Stimulated activated CD4-positive, alpha-beta T cell treated with anti-CD3 and anti-CD28 coated beads, TNF-alpha, amount 100 ng/mL, for 4 hours (primary cell): ENCODE data around the gene SSC5D.
"Not testable (repeated sequence)": the region's sequence is repeated elsewhere in the genome, so short reads cannot be mapped to it uniquely, and the experiment has no call there.

Experiments used
- DNase-seq, 3 experiments: peaks; one replicate each; pipeline ENCODE4 v3.0.0-alpha.2; 2020; ENCODE audit warnings: low read depth in 3 of 3

The SSC5D gene

GRCh38 chr19:55487924-55488687 lies at the start of gene SSC5D:
SSC5D (plus strand) TSS chr19:55488436; CDS start chr19:55488590, 154 bp downstream.
- no peak for DNase-seq

DNA sequence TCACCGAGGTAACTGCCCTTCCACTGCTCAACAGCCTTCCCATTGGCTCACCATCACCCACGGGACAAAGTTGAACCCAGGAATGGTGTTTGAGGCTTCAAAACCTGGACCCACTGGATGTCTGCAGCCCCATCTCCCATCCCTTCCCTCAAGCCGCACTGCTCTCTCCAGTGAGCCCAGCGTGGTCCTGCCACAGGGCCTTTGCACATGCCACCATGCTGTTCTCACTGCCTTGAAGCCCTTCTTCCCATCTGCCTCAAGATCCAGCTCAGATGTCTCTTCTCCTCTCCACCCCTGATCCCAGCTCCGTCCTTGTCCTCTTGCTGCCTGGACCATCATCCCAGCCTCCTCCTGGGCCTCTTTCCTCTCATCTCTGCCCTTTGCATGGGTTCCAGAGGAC lies 49.2 kb upstream of the SSC5D start:
- no peak for DNase-seq

DNA sequence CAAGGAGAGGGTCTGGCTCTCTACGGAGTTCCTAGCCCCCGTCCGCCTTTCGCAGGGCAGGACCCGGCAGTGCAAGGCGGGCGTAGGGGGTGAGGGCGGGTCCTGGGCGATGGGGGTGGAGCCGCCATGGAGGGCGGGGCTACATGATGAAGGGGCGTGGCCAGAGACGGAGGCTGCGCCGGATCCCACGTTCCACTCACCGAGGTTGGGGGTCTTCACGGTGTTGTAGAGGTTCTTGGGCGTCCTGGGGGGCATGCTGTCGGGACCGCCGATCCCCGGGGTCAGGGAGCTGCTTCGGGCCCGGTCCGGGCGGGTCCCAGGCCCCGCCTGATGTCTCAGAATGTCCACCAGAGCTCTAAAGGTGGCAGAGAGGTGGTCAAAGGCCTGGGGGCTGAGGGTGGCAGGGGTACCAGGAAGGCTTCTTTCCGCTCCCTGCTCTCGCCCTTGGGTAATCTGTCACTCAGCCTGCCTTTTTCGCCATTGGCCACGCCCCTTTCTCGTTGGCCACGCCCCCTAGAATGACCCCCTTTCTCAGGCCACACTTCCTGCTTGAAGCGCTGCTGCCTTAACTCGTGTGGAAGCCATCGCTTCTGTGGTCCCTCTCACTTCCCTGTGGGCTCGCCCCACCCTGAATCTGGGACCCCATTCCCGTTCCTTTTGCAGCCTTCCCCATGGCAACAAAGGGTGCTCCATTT lies 47.7 kb upstream of the SSC5D start:
- DNase-seq = no peak

DNA sequence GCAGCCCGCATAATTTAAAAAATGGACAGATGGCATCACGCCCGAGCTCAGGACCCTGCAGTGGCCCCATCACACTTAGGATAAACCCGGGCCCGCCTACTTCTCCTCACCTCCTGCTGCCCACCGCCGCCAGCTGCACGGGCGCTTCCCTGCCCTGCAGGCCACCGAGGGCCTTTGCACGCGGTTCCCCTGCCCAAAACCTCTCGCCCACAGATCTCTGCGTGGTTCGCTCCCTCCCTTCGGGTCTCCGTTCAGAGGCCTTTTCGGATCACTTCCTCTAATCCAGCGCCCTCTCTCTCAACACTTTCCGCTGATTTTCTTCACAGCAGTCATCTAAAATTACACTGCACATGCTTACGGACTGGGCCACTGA lies 46.9 kb upstream of the SSC5D start:
- DNase-seq = no peak

- DNase-seq = no peak
These were observed 46.4 kb upstream of the SSC5D start for GRCh38 chr19:55441692-55442321.

GRCh38 chr19:55442372-55442961 lies 45.8 kb upstream of the SSC5D start:
- DNase-seq = no peak

DNA sequence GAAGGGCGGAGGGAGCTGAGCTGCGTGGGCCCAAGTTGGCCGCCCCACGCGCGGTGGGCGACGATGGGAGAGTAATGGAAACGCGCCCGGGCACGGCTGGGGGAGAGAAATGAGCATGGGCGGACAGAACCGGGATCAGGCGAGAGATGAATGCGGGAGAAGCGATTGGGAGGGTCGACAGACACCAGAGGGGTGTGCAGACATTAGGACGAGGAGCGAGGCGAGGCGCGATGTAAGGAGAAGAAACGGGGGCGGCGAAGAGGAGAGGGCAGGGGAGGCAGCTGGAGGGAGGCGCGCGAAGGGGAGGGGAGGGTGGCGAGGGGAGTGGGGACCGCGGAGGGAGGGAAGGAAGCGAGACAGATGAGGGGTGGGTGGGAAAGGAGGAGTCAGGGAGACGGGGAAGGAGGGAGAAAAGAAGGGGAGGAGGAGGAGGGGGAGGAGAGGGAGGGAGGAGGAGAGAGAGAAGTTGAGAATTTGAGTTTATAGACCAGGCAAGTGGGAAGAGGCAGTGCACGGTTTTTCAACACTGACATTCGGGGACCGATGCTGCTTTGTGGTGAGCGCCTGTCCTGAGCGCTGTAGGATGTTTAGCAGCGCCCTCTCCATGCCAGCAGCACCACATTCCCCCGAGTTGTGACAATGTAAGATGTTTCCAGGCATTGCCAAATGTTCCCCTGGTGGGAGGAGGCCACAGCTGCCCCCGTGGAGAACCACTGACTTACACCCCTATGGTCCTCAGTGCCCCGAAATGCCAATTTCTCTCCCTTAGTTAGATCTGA lies 45.0 kb upstream of the SSC5D start, which contains the start of gene SHISA7:
TSS of gene SHISA7 (minus strand) at position 256 of the 779 bp plus-strand sequence. CDS start 437 bp downstream, outside the sequence.
- no peak for DNase-seq

GRCh38 chr19:55443824-55444480 lies 44.3 kb upstream of the SSC5D start:
- DNase-seq = no peak

DNA sequence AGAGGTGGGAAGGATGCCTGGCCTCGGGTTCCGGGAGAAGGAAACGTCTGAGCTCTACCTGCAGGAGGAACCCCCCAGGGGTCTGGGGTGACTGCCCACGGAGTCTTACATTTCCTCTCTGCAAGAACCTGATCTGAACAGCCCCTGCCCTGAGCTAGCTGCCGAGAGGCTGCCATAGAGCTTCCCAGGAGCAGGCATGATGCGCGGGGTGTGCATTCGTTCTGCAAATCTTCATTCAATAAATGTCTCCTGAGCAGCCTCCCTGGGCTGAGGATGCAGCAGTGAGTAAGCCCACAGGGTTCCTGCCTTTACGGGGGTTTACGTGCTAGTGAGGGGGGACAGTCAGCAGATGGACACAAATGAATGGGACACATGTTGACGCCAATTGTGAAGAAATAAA lies 43.6 kb upstream of the SSC5D start:
- DNase-seq = no peak

GRCh38 chr19:55446060-55446459 lies 42.2 kb upstream of the SSC5D start:
- DNase-seq = no peak

DNA sequence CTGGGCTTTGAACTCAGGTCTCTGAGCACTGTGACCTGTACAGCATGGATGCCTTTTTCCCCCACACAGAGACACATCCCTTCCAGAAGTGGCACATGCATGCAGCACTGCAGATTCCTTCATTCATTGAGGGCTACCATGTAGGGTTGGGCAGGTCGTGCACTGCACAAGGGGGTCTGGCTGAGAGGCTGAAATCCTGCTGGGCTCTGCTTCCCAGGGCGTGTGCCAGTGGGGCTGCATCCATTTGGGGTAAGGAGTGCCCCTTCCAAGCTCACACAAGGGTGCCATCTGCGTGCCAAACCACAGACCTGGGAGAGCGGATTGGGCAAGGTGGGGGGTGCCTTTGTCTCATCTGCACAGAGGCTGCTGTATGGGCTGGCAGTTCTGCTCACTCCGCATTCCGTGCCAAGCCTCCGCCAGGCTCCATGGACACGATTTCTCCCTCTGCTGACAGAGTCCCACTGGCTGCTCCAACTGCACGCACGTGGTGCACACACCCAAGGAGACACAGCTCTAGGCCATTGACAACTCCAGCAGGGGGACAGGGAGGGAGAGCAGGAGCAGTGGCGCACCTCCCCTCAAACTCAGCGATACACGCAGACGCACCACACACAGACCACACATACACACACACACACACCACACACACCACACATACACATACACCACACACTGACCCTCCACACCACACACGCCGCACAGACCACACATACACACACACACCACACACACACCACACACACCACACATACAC lies 40.6 kb upstream of the SSC5D start:
- DNase-seq = no peak

GRCh38 chr19:55448175-55448490 lies 40.1 kb upstream of the SSC5D start:
- DNase-seq = not testable (repeated sequence)

DNA sequence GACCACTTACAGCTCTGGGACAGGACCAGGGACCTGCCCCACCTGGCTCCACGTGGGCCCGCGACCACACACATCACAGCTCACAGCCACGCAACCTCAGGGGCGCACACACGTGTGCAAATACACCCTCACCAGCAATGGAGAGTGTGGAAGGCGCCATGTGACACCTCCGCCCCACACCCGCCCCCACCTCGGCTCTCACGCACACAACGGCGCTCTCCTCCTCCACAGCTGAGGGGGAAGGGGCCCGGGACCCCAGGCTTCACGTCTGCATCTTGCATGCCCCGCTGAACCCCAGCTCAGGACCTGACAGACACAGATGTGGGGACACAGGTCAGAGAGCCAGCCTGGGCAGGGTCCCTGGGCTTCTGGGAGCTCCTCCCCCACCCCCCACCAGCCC lies 38.8 kb upstream of the SSC5D start:
- DNase-seq = no peak

GRCh38 chr19:55451163-55451964 lies 36.9 kb upstream of the SSC5D start:
- DNase-seq = no peak

GRCh38 chr19:55451965-55452748 lies 36.1 kb upstream of the SSC5D start:
- DNase-seq = no peak

DNA sequence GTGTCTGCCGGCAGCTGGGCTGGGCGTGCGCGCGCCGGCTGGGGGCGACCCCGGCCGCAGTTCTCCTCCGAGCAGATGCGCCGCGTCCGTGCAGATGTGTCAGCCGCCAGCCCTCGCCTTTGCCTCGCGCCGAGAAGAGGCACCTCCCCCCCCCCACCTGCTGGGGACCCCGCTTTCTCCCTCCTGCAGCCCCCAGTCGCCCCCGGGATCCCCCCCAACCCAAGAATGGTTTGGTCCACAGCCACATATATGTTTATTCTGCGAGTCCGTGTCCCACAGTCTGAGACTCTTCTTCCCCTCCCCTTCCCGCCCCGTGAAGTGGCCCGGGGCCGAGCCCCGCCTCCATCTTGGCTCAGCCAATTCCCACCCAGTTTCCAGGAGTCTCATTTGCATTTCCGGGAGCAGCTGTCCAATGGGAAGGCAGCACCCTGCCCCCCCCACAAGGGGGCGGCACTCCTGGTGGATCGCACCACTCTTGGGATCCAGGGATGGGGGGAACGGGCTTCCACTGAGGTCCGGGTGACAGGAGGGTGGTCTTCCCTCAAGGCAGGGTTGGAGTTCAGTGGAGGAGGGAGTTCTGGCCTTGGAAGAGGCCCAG lies 35.4 kb upstream of the SSC5D start:
- DNase-seq = no peak

DNA sequence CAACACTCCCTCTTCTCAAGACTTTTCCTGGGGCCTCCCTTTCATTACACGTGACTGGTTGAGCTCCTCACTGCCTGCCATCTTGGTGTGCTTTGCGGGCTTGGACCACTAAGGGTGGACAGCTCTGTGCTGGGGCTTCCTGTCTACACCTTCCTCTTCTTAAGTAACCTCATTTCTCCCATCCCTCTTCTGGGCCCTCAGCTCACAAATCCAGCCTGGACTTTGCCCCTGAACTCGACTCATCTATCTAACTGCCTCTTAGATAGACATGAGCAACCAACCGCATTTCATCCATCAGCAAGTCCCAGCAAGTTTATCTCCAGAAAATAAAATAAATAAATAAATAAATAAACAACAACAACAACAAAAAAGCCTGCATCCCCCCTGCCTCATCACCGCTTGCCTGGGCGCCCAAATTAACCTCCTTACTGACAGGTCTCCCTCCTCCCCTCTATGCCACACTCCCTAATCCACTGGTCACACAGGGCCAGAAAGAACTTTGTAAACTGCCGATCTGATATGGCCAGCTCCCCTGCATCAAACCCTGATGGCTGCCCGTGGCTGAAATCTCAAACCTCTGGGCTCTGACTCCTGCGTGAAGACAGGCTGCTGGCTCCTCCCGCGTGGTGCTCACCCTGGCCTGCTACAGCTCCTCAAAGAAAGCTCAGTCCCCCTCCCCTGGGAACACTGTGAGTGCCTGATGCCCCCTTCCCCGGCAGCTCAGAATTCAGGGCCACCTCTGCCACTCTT lies 34.5 kb upstream of the SSC5D start:
- DNase-seq = no peak

GRCh38 chr19:55454787-55455243 lies 33.4 kb upstream of the SSC5D start:
- peak in 1 of 3 experiments; percentile 20 for DNase-seq
